Adrenal gland (tissue), 12 donors: ENCODE results near the gene GRM8. TPM values are rescaled to one million over a fixed set of nuclear protein-coding genes. Genes with fewer than 3 reads are reported as not detected.

Experiments used
- DNase-seq, 7 donors: peaks; one replicate each; pipeline ENCODE4 v3.0.0-alpha.2; 2019 to 2020
- H3K27ac ChIP-seq, 5 donors: fragments of 200-600 bp; sonication (generic) in 4 of 5; 1 replicate in 3 of 5; 2 replicates in 2 of 5; pipeline versions ENCODE4 v1.5.1 to v1.8.0; 2016 to 2020; ENCODE audit warnings: mild to moderate bottlenecking in 1 of 5
- H3K27me3 ChIP-seq: fragments of 200-600 bp; 2 replicates; pipeline ENCODE4 v1.8.0; 2021
- H3K36me3 ChIP-seq, 2 donors: fragments of 200-600 bp; replicated peaks in 1 of 2; 1 replicate in 1 of 2; 2 replicates in 1 of 2; pipeline versions ENCODE4 v1.5.1 to v1.8.0; 2018 to 2022
- H3K4me1 ChIP-seq, 2 donors: fragments of 200-600 bp; replicated peaks in 1 of 2; 1 replicate in 1 of 2; 2 replicates in 1 of 2; pipeline versions ENCODE4 v1.5.1 to v1.8.0; 2018 to 2021
- H3K4me3 ChIP-seq, 4 donors: fragments of 200-600 bp; sonication (generic) in 3 of 4; one replicate each; pipeline ENCODE4 v1.5.1; 2016 to 2018
- H3K9me3 ChIP-seq, 3 donors: fragments of 200-600 bp; sonication (generic) in 1 of 3; replicated peaks in 1 of 3; 1 replicate in 2 of 3; 2 replicates in 1 of 3; pipeline versions ENCODE4 v1.5.1 to v1.8.0; 2016 to 2021
- POLR2A ChIP-seq, 2 donors: fragments of 450-650 bp; IDR thresholded peaks; one replicate each; pipeline ENCODE4 v1.6.1; 2017; ENCODE audit warnings: antibody characterized with exemption in 2 of 2, mild to moderate bottlenecking in 2 of 2, moderate library complexity in 1 of 2
- WGBS, 4 donors: extraction: QIAGEN DNeasy Blood & Tissue Kit in 2 of 4; methylation state at CpG; one replicate each; pipeline versions ENCODE4 v1.1.5 to v1.1.7; 2013 to 2017; 5-methylcytosine and 5-hydroxymethylcytosine counted together
- intact Hi-C, 2 donors: fragments of 100-400 bp; cut with DNase I; formaldehyde crosslinking; loops; one replicate each; pipeline versions ENCODE4 v1.14.1 to v1.15.0; 2022 to 2023
- polyA plus RNA-seq, 3 donors: library from polyadenylated mRNA; stranded (reverse); fragments of 200-250 nt in 2 of 3; fragments of 350-450 nt in 1 of 3; fragmentation: Illumina TruSeq in 1 of 3; extraction: RNeasy Lipid Tissue Mini Kit (QIAGEN cat#74804) in 1 of 3; gene quantifications; one replicate each; pipeline ENCODE4 v1.2.3, GENCODE V29; 2013 to 2014
- total RNA-seq, 9 donors: library from RNA; depleted of rRNA in 4 of 9; stranded (reverse); fragments of >200 nt in 4 of 9; fragments of 120-200 nt in 1 of 9; fragmentation: NEBNext Ultra II Directional in 1 of 9; extraction: Animal tissue kit (Norgen Biotek cat#: 25700) in 1 of 9; gene quantifications; one replicate each; pipeline versions ENCODE4 v1.1.0 to v1.2.4, GENCODE V29; 2013 to 2023
- TF ChIP-seq, protein P1 (sequence below), 6 experiments: fragments of 450-650 bp in 4 of 6; fragments of 200-600 bp in 2 of 6; sonication (generic) in 1 of 6; IDR thresholded peaks; 1 replicate in 5 of 6; 2 replicates in 1 of 6; pipeline versions ENCODE4 v1.5.1 to v1.8.0; 2016 to 2021; ENCODE audit warnings: antibody characterized with exemption in 6 of 6, mild to moderate bottlenecking in 2 of 6, moderate library complexity in 1 of 6
- donor health status: healthy with polysubstance abuse.
- donor health status: Bipolar disorder and iron deficiency.
- donor health status: DM: yes; HTN: yes; CAD: no.
- donor health status: DM: no; HTN: no; CAD: no.
- donor health status: DM: no; HTN: no; CAD: no.
- donor health status: DM: yes; HTN: yes; CAD: no.

Gene GRM8
- total and polyA plus RNA-seq, 12 donors: 0.10 to 2.5 (median 0.92) TPM; not detected in 5

DNA sequence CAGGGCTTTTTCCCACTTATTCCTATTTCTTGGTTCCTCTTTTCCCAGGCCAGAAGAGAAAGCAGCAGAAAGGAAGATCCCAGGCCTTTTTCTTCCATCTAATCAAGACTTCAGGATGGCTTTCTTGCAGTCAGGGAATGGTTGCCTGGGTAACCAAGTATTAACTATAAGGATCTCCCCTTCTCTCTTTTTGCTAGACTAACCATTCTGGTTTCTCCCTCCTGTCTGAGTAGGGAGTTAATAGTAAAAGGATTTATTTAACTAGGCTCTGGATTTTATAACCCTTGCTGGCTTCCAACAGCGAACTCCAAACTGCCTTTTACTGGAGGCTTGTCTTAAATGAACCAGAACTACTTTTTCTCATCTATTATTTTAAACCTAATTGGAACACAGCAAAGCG lies 90.4 kb downstream of the GRM8 start:
- Histone ChIP-seq H3K4me3 (no peak overlapping the region), H3K27me3 (no peaks in the 10 kb centered on the region), H3K9me3 (no peaks in the 10 kb centered on the region), H3K36me3 (no peaks in the 10 kb centered on the region), H3K27ac (no peak overlapping the region), H3K4me1 (no peaks in the 10 kb centered on the region)
- DNase-seq: no peak
- 73 to 77% (median 75%) methylated on average over 2 of the region's 2 CpGs for WGBS, 4 donors
- no peak for TF ChIP-seq POLR2A (IDR thresholded peaks at IDR 0.05)
- TF ChIP-seq, protein P1, sequence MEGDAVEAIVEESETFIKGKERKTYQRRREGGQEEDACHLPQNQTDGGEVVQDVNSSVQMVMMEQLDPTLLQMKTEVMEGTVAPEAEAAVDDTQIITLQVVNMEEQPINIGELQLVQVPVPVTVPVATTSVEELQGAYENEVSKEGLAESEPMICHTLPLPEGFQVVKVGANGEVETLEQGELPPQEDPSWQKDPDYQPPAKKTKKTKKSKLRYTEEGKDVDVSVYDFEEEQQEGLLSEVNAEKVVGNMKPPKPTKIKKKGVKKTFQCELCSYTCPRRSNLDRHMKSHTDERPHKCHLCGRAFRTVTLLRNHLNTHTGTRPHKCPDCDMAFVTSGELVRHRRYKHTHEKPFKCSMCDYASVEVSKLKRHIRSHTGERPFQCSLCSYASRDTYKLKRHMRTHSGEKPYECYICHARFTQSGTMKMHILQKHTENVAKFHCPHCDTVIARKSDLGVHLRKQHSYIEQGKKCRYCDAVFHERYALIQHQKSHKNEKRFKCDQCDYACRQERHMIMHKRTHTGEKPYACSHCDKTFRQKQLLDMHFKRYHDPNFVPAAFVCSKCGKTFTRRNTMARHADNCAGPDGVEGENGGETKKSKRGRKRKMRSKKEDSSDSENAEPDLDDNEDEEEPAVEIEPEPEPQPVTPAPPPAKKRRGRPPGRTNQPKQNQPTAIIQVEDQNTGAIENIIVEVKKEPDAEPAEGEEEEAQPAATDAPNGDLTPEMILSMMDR (IDR thresholded peaks at IDR 0.05): no peak
- intact Hi-C loops: no loop called here

DNA sequence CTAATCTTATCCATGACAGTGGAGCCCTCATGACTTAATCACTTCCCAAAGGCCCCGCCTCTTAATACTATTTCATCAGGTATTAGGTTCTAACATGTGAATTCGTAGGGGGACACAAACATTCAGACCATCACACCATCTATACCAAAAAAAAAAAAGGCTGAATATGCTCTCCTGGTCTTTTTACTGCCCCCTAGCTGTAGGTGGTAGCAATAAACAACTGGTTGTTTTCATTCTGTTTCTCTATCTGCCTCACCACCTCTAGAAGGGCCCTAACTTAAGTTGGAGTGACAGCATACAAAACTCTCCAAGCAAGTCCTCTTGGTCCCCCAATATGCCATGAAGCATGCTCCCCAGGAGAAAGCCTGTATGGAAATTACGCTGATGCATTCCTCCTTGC lies 94.1 kb downstream of the GRM8 start:
- no peak for TF ChIP-seq POLR2A (IDR thresholded peaks at IDR 0.05)
- TF ChIP-seq, protein P1 (IDR thresholded peaks at IDR 0.05): no peak
- no peaks in the 10 kb centered on the region for H3K4me1 ChIP-seq
- DNase-seq: no peak
- no peaks in the 10 kb centered on the region for H3K27me3 ChIP-seq
- H3K9me3 ChIP-seq: no peaks in the 10 kb centered on the region
- H3K27ac ChIP-seq: no peak overlapping the region
- no peak overlapping the region for H3K4me3 ChIP-seq
- 70 to 76% (median 71%) methylated on average over 3 of the region's 3 CpGs for WGBS, 4 donors
- no peaks in the 10 kb centered on the region for H3K36me3 ChIP-seq
- intact Hi-C loops: no loop called here

GRCh38 chr7:127154958-127155357 lies 97.8 kb downstream of the GRM8 start:
- no peaks in the 10 kb centered on the region for H3K27me3 ChIP-seq
- H3K9me3 ChIP-seq: no peaks in the 10 kb centered on the region
- intact Hi-C loops: no loop called here
- TF ChIP-seq, protein P1 (IDR thresholded peaks at IDR 0.05): no peak
- no peak for TF ChIP-seq POLR2A (IDR thresholded peaks at IDR 0.05)
- no peak overlapping the region for H3K4me3 ChIP-seq
- no peak for DNase-seq
- H3K27ac ChIP-seq: no peak overlapping the region
- H3K36me3 ChIP-seq: no peaks in the 10 kb centered on the region
- WGBS, 4 donors: 60 to 71% (median 63%) methylated on average over 4 of the region's 4 CpGs
- no peaks in the 10 kb centered on the region for H3K4me1 ChIP-seq

GRCh38 chr7:127154101-127154500 lies 98.6 kb downstream of the GRM8 start:
- H3K27me3 ChIP-seq: no peaks in the 10 kb centered on the region
- no peak overlapping the region for H3K27ac ChIP-seq
- no peaks in the 10 kb centered on the region for H3K9me3 ChIP-seq
- no peaks in the 10 kb centered on the region for H3K36me3 ChIP-seq
- no peak for DNase-seq
- 49 to 54% (median 52%) methylated on average over 3 of the region's 3 CpGs for WGBS, 4 donors
- no peak overlapping the region for H3K4me3 ChIP-seq
- H3K4me1 ChIP-seq: no peaks in the 10 kb centered on the region
- intact Hi-C loops: no loop called here
- TF ChIP-seq POLR2A (IDR thresholded peaks at IDR 0.05): no peak
- TF ChIP-seq, protein P1 (IDR thresholded peaks at IDR 0.05): no peak
